Lower lobe of right lung (tissue), 2 donors: ENCODE data around the gene SLC39A5. TPM values are rescaled to one million over a fixed set of nuclear protein-coding genes. Genes with fewer than 3 reads are reported as not detected.

Source experiments
- ATAC-seq, 2 donors: fragments of 200-7000 bp; cut with Tn5 transposase; one replicate each; pipeline ENCODE4 v1.9.1; 2020 to 2022; ENCODE audit warnings: mild to moderate bottlenecking in 2 of 2, moderate library complexity in 2 of 2
- DNase-seq: peaks from one replicate; pipeline ENCODE4 v3.0.0-alpha.2; 2020
- H3K27ac ChIP-seq: fragments of 200-600 bp; one replicate; pipeline ENCODE4 v1.8.0; 2022
- H3K27me3 ChIP-seq: fragments of 200-600 bp; one replicate; pipeline ENCODE4 v1.8.0; 2022; ENCODE audit warnings: low read depth
- H3K36me3 ChIP-seq: fragments of 200-600 bp; one replicate; pipeline ENCODE4 v1.8.0; 2022; ENCODE audit warnings: mild to moderate bottlenecking
- H3K4me1 ChIP-seq: fragments of 200-600 bp; one replicate; pipeline ENCODE4 v1.8.0; 2022
- H3K4me3 ChIP-seq: fragments of 200-600 bp; one replicate; pipeline ENCODE4 v1.8.0; 2022; ENCODE audit warnings: mild to moderate bottlenecking
- H3K9me3 ChIP-seq: fragments of 200-600 bp; one replicate; pipeline ENCODE4 v1.8.0; 2022
- intact Hi-C: fragments of 100-400 bp; cut with DNase I; formaldehyde crosslinking; loops from one replicate; pipeline ENCODE4 v1.11.0; 2022
- total RNA-seq: library from RNA; stranded (reverse); fragmentation: NEBNext Ultra II Directional; extraction: Animal tissue kit (Norgen Biotek cat#: 25700); gene quantifications from one replicate; pipeline ENCODE4 v1.2.1, GENCODE V29; 2021
- TF ChIP-seq, protein P1 (sequence below): fragments of 200-600 bp; IDR thresholded peaks from one replicate; pipeline ENCODE4 v1.8.0; 2022; ENCODE audit warnings: antibody characterized with exemption, mild to moderate bottlenecking
- donor health status: DM: no; HTN: yes; CAD: no; lungs with severe emphysema.

The SLC39A5 gene
- total RNA-seq, 1 donor from 2014 or later: not detected

GRCh38 chr12:56244494-56244893, 14.6 kb downstream of the SLC39A5 start:
- no peaks in the 10 kb centered on the region for H3K4me1 ChIP-seq
- DNase-seq: no peak
- TF ChIP-seq, protein P1, sequence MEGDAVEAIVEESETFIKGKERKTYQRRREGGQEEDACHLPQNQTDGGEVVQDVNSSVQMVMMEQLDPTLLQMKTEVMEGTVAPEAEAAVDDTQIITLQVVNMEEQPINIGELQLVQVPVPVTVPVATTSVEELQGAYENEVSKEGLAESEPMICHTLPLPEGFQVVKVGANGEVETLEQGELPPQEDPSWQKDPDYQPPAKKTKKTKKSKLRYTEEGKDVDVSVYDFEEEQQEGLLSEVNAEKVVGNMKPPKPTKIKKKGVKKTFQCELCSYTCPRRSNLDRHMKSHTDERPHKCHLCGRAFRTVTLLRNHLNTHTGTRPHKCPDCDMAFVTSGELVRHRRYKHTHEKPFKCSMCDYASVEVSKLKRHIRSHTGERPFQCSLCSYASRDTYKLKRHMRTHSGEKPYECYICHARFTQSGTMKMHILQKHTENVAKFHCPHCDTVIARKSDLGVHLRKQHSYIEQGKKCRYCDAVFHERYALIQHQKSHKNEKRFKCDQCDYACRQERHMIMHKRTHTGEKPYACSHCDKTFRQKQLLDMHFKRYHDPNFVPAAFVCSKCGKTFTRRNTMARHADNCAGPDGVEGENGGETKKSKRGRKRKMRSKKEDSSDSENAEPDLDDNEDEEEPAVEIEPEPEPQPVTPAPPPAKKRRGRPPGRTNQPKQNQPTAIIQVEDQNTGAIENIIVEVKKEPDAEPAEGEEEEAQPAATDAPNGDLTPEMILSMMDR: no peak
- no peak overlapping the region for H3K4me3 ChIP-seq
- H3K9me3 ChIP-seq: no peaks in the 10 kb centered on the region
- H3K27ac ChIP-seq: no peak overlapping the region
- intact Hi-C loops: no loop called here
- ATAC-seq: no peak
- H3K36me3 ChIP-seq: peaks cover 100% of the 10 kb centered on the region
- no peaks in the 10 kb centered on the region for H3K27me3 ChIP-seq

DNA sequence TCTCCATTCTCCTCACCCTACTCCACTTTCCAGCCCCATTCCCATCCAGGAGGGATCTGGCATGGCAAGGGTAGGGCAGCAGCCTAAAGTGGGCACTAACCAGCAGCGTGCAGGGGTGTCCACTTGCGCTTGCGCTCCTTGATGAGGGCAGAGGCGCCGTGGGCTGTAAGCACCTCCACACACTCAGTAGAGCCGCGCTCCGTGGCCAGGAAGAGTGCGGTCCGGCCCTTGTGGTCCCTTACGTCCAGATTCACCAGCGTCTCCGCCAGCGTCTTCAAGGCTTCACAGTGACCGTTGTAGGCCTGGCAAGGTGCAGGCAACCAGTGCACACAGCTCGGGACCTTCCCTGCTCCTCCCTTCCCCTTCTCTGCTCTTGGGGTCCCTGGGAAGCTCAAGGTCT, 18.1 kb downstream of the SLC39A5 start:
- TF ChIP-seq, protein P1: no peak
- Histone ChIP-seq H3K4me3 (no peak overlapping the region), H3K27me3 (no peaks in the 10 kb centered on the region)

DNA sequence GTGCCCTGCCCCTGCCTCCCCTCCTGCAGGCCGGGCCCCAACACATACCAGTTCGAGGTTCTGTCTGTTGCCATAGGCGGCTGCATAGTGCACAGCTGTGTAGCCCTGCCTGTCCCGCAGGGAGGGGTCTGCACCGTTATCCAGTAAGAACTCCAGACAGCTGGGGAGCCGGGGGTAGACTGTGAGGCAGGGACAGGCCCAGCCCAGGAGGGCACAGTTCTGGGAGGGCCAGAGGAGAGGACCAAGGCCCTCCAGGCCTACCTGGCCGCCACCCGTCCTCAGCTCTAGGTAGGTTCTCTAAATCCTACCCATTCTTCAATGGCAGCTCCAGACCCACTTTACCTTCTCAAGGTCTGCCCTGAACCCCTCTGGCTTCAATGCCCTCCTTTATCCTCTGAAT, 18.9 kb downstream of the SLC39A5 start:
- ATAC-seq: peak in 1 of 2 donors; percentile 17
- H3K27ac ChIP-seq: no peak overlapping the region
- H3K27me3 ChIP-seq: no peaks in the 10 kb centered on the region
- no peak for DNase-seq
- H3K9me3 ChIP-seq: no peaks in the 10 kb centered on the region
- H3K4me1 ChIP-seq: no peaks in the 10 kb centered on the region
- intact Hi-C loops: no loop called here
- peaks cover 100% of the 10 kb centered on the region for H3K36me3 ChIP-seq
- H3K4me3 ChIP-seq: no peak overlapping the region
- TF ChIP-seq, protein P1: no peak

More for the DNA sequence above, 18.1 kb downstream of the SLC39A5 start:
- ATAC-seq (peak in 1 of 2 donors; percentile 40), DNase-seq (no peak)
- no peak overlapping the region for H3K27ac ChIP-seq
- no peaks in the 10 kb centered on the region for H3K4me1 ChIP-seq
- H3K36me3 ChIP-seq: peaks cover 100% of the 10 kb centered on the region
- intact Hi-C loops: no loop called here
- H3K9me3 ChIP-seq: no peaks in the 10 kb centered on the region

- no peak overlapping the region for H3K27ac ChIP-seq
- ATAC-seq: no peak
- DNase-seq: no peak
- no peaks in the 10 kb centered on the region for H3K9me3 ChIP-seq
- H3K4me1 ChIP-seq: peaks cover 23% of the 10 kb centered on the region
- H3K27me3 ChIP-seq: no peaks in the 10 kb centered on the region
- TF ChIP-seq, protein P1: no peak
- peaks cover 90% of the 10 kb centered on the region for H3K36me3 ChIP-seq
- H3K4me3 ChIP-seq: no peak overlapping the region
- intact Hi-C loops: no loop called here
Observed at GRCh38 chr12:56252649-56253048, 22.8 kb downstream of the SLC39A5 start.

DNA sequence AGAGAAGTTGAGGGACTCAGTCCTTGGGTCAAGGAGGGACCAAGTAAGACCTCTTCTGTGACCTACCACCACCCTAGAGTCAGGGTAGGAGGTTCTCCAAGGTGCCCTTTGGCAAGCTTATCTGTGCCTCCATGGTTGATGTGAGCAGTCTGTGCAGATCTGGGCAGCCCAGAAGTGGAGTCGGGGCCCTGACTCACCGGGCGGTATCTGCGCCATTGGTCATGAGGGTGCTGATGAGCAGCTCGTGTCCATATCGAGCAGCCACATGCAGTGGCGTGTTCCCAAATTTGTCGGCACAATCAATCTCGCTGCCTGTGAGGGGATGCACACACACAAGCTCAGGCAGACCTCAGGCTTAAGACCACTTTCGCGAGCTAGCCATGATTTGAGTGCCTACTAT, 23.2 kb downstream of the SLC39A5 start:
- Histone ChIP-seq H3K27me3 (no peaks in the 10 kb centered on the region), H3K36me3 (peaks cover 85% of the 10 kb centered on the region), H3K27ac (no peak overlapping the region), H3K4me1 (peaks cover 23% of the 10 kb centered on the region), H3K4me3 (no peak overlapping the region), H3K9me3 (no peaks in the 10 kb centered on the region)
- intact Hi-C loops: no loop called here
- TF ChIP-seq, protein P1: no peak
- DNase-seq (no peak), ATAC-seq (no peak)

GRCh38 chr12:56255671-56256070, 25.8 kb downstream of the SLC39A5 start:
- H3K4me3 ChIP-seq: no peak overlapping the region
- intact Hi-C loops: no loop called here
- no peak overlapping the region for H3K27ac ChIP-seq
- no peak for ATAC-seq
- DNase-seq: no peak
- H3K36me3 ChIP-seq: peaks cover 60% of the 10 kb centered on the region
- TF ChIP-seq, protein P1: no peak
- no peaks in the 10 kb centered on the region for H3K27me3 ChIP-seq
- no peaks in the 10 kb centered on the region for H3K9me3 ChIP-seq
- H3K4me1 ChIP-seq: peaks cover 31% of the 10 kb centered on the region
